Measurements from ENCODE around the gene C9orf50.

GRCh38 chr9:129571298-129572051 is 49.4 kb downstream of the C9orf50 start:
- TF ChIP-seq POLR2A (IDR thresholded peaks at IDR 0.05): no peak
- no peak for TF ChIP-seq CTCF (IDR thresholded peaks at IDR 0.05)
